ENCODE data around the gene PKNOX2.

DNA sequence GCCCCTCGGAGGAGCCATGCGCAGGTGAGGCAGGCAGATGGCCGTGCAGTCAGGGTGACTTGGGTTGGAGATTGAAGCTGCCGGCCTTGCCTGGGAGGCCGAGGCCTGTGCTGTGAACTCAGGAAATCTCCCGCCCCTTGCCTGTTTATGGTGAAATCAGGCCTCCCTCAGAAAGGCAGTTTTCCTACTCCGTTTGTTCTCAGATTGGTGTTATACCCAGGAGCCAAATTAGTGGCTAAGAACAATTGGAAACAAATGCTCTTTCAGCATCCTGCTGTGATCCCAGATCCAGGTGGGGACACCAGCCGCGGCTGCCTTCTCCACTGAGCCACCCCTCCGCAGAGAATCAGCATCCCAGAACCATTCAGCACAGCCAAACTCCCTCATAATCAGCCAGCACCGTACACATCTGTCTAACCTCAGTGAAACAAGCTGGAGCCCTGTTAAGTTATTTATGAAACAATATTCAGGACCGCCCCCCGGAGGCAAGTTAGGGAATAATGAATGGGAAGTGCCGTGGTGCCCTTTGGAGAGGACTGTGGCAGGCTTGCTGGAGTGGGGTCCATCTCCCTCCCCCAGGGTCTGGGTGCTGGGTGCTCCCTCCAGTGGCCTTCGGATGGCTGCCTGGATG, 60.0 kb downstream of the PKNOX2 start:
- TF ChIP-seq POLR2A (IDR thresholded peaks at IDR 0.05) (no peak), POLR2AphosphoS5 (IDR thresholded peaks at IDR 0.05; ENCODE audit: insufficient read depth in 1 of 2, low read depth in 1 of 2) (no peak)
- TF ChIP-seq, protein P1, sequence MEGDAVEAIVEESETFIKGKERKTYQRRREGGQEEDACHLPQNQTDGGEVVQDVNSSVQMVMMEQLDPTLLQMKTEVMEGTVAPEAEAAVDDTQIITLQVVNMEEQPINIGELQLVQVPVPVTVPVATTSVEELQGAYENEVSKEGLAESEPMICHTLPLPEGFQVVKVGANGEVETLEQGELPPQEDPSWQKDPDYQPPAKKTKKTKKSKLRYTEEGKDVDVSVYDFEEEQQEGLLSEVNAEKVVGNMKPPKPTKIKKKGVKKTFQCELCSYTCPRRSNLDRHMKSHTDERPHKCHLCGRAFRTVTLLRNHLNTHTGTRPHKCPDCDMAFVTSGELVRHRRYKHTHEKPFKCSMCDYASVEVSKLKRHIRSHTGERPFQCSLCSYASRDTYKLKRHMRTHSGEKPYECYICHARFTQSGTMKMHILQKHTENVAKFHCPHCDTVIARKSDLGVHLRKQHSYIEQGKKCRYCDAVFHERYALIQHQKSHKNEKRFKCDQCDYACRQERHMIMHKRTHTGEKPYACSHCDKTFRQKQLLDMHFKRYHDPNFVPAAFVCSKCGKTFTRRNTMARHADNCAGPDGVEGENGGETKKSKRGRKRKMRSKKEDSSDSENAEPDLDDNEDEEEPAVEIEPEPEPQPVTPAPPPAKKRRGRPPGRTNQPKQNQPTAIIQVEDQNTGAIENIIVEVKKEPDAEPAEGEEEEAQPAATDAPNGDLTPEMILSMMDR (IDR thresholded peaks at IDR 0.05): peak in 1 of 3 experiments; percentile 15

Measured in vagina (tissue), 2 donors.